Peyer's patch (tissue), 4 donors: Measurements from ENCODE around the gene PTPN9.

Experiments
- CTCF ChIP-seq, 6 experiments: fragments of 450-650 bp in 4 of 6; fragments of 200-600 bp in 2 of 6; sonication (generic) in 1 of 6; IDR thresholded peaks; one replicate each; pipeline ENCODE4 v1.5.1; 2017 to 2019; ENCODE audit warnings: antibody characterized with exemption in 6 of 6, mild to moderate bottlenecking in 3 of 6, moderate library complexity in 1 of 6
- POLR2A ChIP-seq, 2 donors: fragments of 450-650 bp; IDR thresholded peaks; one replicate each; pipeline ENCODE4 v1.5.1; 2017; ENCODE audit warnings: antibody characterized with exemption in 2 of 2, mild to moderate bottlenecking in 2 of 2, moderate library complexity in 2 of 2

GRCh38 chr15:75523011-75523410 lies 56.1 kb downstream of the PTPN9 start:
- no peak for TF ChIP-seq POLR2A (IDR thresholded peaks at IDR 0.05)
- no peak for TF ChIP-seq CTCF (IDR thresholded peaks at IDR 0.05)
